Measurements from ENCODE around the gene NCOA1.
A peak's percentile ranks its signal among the peaks of the same experiment; 100 is the strongest.
"Not testable (repeated sequence)": the region's sequence is repeated elsewhere in the genome, so short reads cannot be mapped to it uniquely, and the experiment has no call there.

Gene NCOA1

GRCh38 chr2:24484677-24485076 is 6.4 kb upstream of the NCOA1 start:
- not testable (repeated sequence) for H3K27ac ChIP-seq (replicated peaks; ENCODE audit: low read length); H3K23ac ChIP-seq (ENCODE audit: low read depth, low read length, poor library complexity); H2AK5ac ChIP-seq (ENCODE audit: low read depth, low read length); DNase-seq (ENCODE audit: low spot score); H3K36me3 ChIP-seq (replicated peaks in 1 of 2; ENCODE audit: control insufficient read depth in 2 of 2, insufficient read depth in 2 of 2, low read length in 2 of 2); H4K91ac ChIP-seq (ENCODE audit: low read depth, low read length, poor library complexity); H3K18ac ChIP-seq (ENCODE audit: low read length); H4K8ac ChIP-seq (ENCODE audit: low read depth, low read length); H2BK120ac ChIP-seq (ENCODE audit: low read depth, low read length); H2AFZ ChIP-seq (ENCODE audit: low read length); H3K4ac ChIP-seq (ENCODE audit: low read length); H2BK15ac ChIP-seq (ENCODE audit: low read length); H2BK12ac ChIP-seq (ENCODE audit: low read length); H2BK5ac ChIP-seq (ENCODE audit: low read length); H3K9me3 ChIP-seq (replicated peaks in 1 of 2; ENCODE audit: control insufficient read depth in 2 of 2, insufficient read depth in 1 of 2, low read depth in 1 of 2, low read length in 2 of 2); H3K4me2 ChIP-seq (ENCODE audit: insufficient read depth, low read length, poor library complexity, severe bottlenecking); H3K79me1 ChIP-seq (ENCODE audit: low read depth, low read length); H3K14ac ChIP-seq (ENCODE audit: low read length); H3K9ac ChIP-seq (ENCODE audit: low read depth, low read length, poor library complexity); H3K4me3 ChIP-seq (ENCODE audit: low read length in 2 of 2); H3K4me1 ChIP-seq (ENCODE audit: control insufficient read depth in 2 of 2, insufficient read depth in 1 of 2, low read depth in 1 of 2, low read length in 2 of 2); H3K27me3 ChIP-seq (ENCODE audit: control insufficient read depth in 3 of 3, insufficient read depth in 3 of 3, low read depth in 1 of 3, low read length in 3 of 3)
- no CpG with 5 or more reads among the region's 6 CpGs for WGBS, 2 donors (ENCODE audit: extremely low coverage in 2 of 2, insufficient read length in 2 of 2, insufficient replicate concordance in 1 of 2)

- no peak overlapping the region for H2BK15ac ChIP-seq (ENCODE audit: low read length)
- peaks cover under 1 to 4% of the 10 kb centered on the region in 2 donors for H3K9me3 ChIP-seq (replicated peaks in 1 of 2; ENCODE audit: control insufficient read depth in 2 of 2, insufficient read depth in 1 of 2, low read depth in 1 of 2, low read length in 2 of 2)
- no peak overlapping the region for H3K27ac ChIP-seq (replicated peaks; ENCODE audit: low read length)
- H4K8ac ChIP-seq (ENCODE audit: low read depth, low read length), result no peak overlapping the region
- H3K23ac ChIP-seq (ENCODE audit: low read depth, low read length, poor library complexity), result no peak overlapping the region
- no peak overlapping the region for H3K4me2 ChIP-seq (ENCODE audit: insufficient read depth, low read length, poor library complexity, severe bottlenecking)
- no peak for DNase-seq (ENCODE audit: low spot score)
- H4K91ac ChIP-seq (ENCODE audit: low read depth, low read length, poor library complexity), result no peak overlapping the region
- no peak overlapping the region for H2BK5ac ChIP-seq (ENCODE audit: low read length)
- H2BK12ac ChIP-seq (ENCODE audit: low read length), result no peak overlapping the region
- H3K4me3 ChIP-seq (ENCODE audit: low read length in 2 of 2), result no peak overlapping the region
- no peak overlapping the region for H3K18ac ChIP-seq (ENCODE audit: low read length)
- WGBS, 2 donors (ENCODE audit: extremely low coverage in 2 of 2, insufficient read length in 2 of 2, insufficient replicate concordance in 1 of 2), result no CpG with 5 or more reads among the region's 3 CpGs
- no peaks in the 10 kb centered on the region for H3K27me3 ChIP-seq (ENCODE audit: control insufficient read depth in 3 of 3, insufficient read depth in 3 of 3, low read depth in 1 of 3, low read length in 3 of 3)
- H2AFZ ChIP-seq (ENCODE audit: low read length), result no peak overlapping the region
- H3K4me1 ChIP-seq (ENCODE audit: control insufficient read depth in 2 of 2, insufficient read depth in 1 of 2, low read depth in 1 of 2, low read length in 2 of 2), result peaks cover 8 to 9% of the 10 kb centered on the region in 2 donors
- no peaks in the 10 kb centered on the region for H3K79me1 ChIP-seq (ENCODE audit: low read depth, low read length)
- H3K36me3 ChIP-seq (replicated peaks in 1 of 2; ENCODE audit: control insufficient read depth in 2 of 2, insufficient read depth in 2 of 2, low read length in 2 of 2), result no peaks in the 10 kb centered on the region
- no peak overlapping the region for H3K14ac ChIP-seq (ENCODE audit: low read length)
- no peak overlapping the region for H2BK120ac ChIP-seq (ENCODE audit: low read depth, low read length)
- H3K9ac ChIP-seq (ENCODE audit: low read depth, low read length, poor library complexity), result no peak overlapping the region
- no peak overlapping the region for H3K4ac ChIP-seq (ENCODE audit: low read length)
- no peak overlapping the region for H2AK5ac ChIP-seq (ENCODE audit: low read depth, low read length)
Measured at GRCh38 chr2:24485197-24485596, 5.9 kb upstream of the NCOA1 start.

- no peak overlapping the region for H2BK120ac ChIP-seq (ENCODE audit: low read depth, low read length)
- no peak for DNase-seq (ENCODE audit: low spot score)
- no peak overlapping the region for H2AK5ac ChIP-seq (ENCODE audit: low read depth, low read length)
- H3K18ac ChIP-seq (ENCODE audit: low read length), result no peak overlapping the region
- no peaks in the 10 kb centered on the region for H3K27me3 ChIP-seq (ENCODE audit: control insufficient read depth in 3 of 3, insufficient read depth in 3 of 3, low read depth in 1 of 3, low read length in 3 of 3)
- H3K9me3 ChIP-seq (replicated peaks in 1 of 2; ENCODE audit: control insufficient read depth in 2 of 2, insufficient read depth in 1 of 2, low read depth in 1 of 2, low read length in 2 of 2), result peaks cover 0 to 4% of the 10 kb centered on the region in 2 donors
- no peak overlapping the region for H2BK15ac ChIP-seq (ENCODE audit: low read length)
- H3K36me3 ChIP-seq (replicated peaks in 1 of 2; ENCODE audit: control insufficient read depth in 2 of 2, insufficient read depth in 2 of 2, low read length in 2 of 2), result no peaks in the 10 kb centered on the region
- H4K91ac ChIP-seq (ENCODE audit: low read depth, low read length, poor library complexity), result no peak overlapping the region
- peaks cover 8 to 9% of the 10 kb centered on the region in 2 donors for H3K4me1 ChIP-seq (ENCODE audit: control insufficient read depth in 2 of 2, insufficient read depth in 1 of 2, low read depth in 1 of 2, low read length in 2 of 2)
- no peak overlapping the region for H3K4ac ChIP-seq (ENCODE audit: low read length)
- H2BK12ac ChIP-seq (ENCODE audit: low read length), result no peak overlapping the region
- no peak overlapping the region for H2BK5ac ChIP-seq (ENCODE audit: low read length)
- peaks cover 2% of the 10 kb centered on the region for H3K79me1 ChIP-seq (ENCODE audit: low read depth, low read length)
- WGBS, 2 donors (ENCODE audit: extremely low coverage in 2 of 2, insufficient read length in 2 of 2, insufficient replicate concordance in 1 of 2), result no CpG with 5 or more reads among the region's 3 CpGs
- H3K4me2 ChIP-seq (ENCODE audit: insufficient read depth, low read length, poor library complexity, severe bottlenecking), result no peak overlapping the region
- no peak overlapping the region for H3K4me3 ChIP-seq (ENCODE audit: low read length in 2 of 2)
- no peak overlapping the region for H3K9ac ChIP-seq (ENCODE audit: low read depth, low read length, poor library complexity)
- H4K8ac ChIP-seq (ENCODE audit: low read depth, low read length), result no peak overlapping the region
- H3K27ac ChIP-seq (replicated peaks; ENCODE audit: low read length), result no peak overlapping the region
- H2AFZ ChIP-seq (ENCODE audit: low read length), result no peak overlapping the region
- no peak overlapping the region for H3K23ac ChIP-seq (ENCODE audit: low read depth, low read length, poor library complexity)
- H3K14ac ChIP-seq (ENCODE audit: low read length), result no peak overlapping the region
Measured at GRCh38 chr2:24486636-24487205, 4.3 kb upstream of the NCOA1 start.

- peaks cover 11 to 13% of the 10 kb centered on the region in 2 donors for H3K4me1 ChIP-seq (ENCODE audit: control insufficient read depth in 2 of 2, insufficient read depth in 1 of 2, low read depth in 1 of 2, low read length in 2 of 2)
- whole genome bisulfite sequencing, 2 donors (ENCODE audit: extremely low coverage in 2 of 2, insufficient read length in 2 of 2, insufficient replicate concordance in 1 of 2), result no CpG with 5 or more reads among the region's 14 CpGs
- no peak overlapping the region for H2BK12ac ChIP-seq (ENCODE audit: low read length)
- no peak overlapping the region for H2AK5ac ChIP-seq (ENCODE audit: low read depth, low read length)
- H3K4me3 ChIP-seq (ENCODE audit: low read length in 2 of 2), result peak overlapping the region; percentile 24 to 87
- H3K79me1 ChIP-seq (ENCODE audit: low read depth, low read length), result peaks cover 2% of the 10 kb centered on the region
- DNase-seq (ENCODE audit: low spot score), result no peak
- H3K36me3 ChIP-seq (replicated peaks in 1 of 2; ENCODE audit: control insufficient read depth in 2 of 2, insufficient read depth in 2 of 2, low read length in 2 of 2), result no peaks in the 10 kb centered on the region
- no peak overlapping the region for H4K8ac ChIP-seq (ENCODE audit: low read depth, low read length)
- H2BK120ac ChIP-seq (ENCODE audit: low read depth, low read length), result no peak overlapping the region
- H3K14ac ChIP-seq (ENCODE audit: low read length), result no peak overlapping the region
- H3K4ac ChIP-seq (ENCODE audit: low read length), result no peak overlapping the region
- no peaks in the 10 kb centered on the region for H3K27me3 ChIP-seq (ENCODE audit: control insufficient read depth in 3 of 3, insufficient read depth in 3 of 3, low read depth in 1 of 3, low read length in 3 of 3)
- H2BK15ac ChIP-seq (ENCODE audit: low read length), result no peak overlapping the region
- H2AFZ ChIP-seq (ENCODE audit: low read length), result peak overlapping the region; percentile 94
- no peak overlapping the region for H3K9ac ChIP-seq (ENCODE audit: low read depth, low read length, poor library complexity)
- no peak overlapping the region for H2BK5ac ChIP-seq (ENCODE audit: low read length)
- H3K4me2 ChIP-seq (ENCODE audit: insufficient read depth, low read length, poor library complexity, severe bottlenecking), result peak overlapping the region; percentile 37
- H3K9me3 ChIP-seq (replicated peaks in 1 of 2; ENCODE audit: control insufficient read depth in 2 of 2, insufficient read depth in 1 of 2, low read depth in 1 of 2, low read length in 2 of 2), result peaks cover 0 to 4% of the 10 kb centered on the region in 2 donors
- no peak overlapping the region for H3K18ac ChIP-seq (ENCODE audit: low read length)
- no peak overlapping the region for H4K91ac ChIP-seq (ENCODE audit: low read depth, low read length, poor library complexity)
- no peak overlapping the region for H3K23ac ChIP-seq (ENCODE audit: low read depth, low read length, poor library complexity)
- H3K27ac ChIP-seq (replicated peaks; ENCODE audit: low read length), result no peak overlapping the region
Measured at GRCh38 chr2:24489465-24490180, 1.4 kb upstream of the NCOA1 start.
